ENCODE results near the gene TBCD.

DNA sequence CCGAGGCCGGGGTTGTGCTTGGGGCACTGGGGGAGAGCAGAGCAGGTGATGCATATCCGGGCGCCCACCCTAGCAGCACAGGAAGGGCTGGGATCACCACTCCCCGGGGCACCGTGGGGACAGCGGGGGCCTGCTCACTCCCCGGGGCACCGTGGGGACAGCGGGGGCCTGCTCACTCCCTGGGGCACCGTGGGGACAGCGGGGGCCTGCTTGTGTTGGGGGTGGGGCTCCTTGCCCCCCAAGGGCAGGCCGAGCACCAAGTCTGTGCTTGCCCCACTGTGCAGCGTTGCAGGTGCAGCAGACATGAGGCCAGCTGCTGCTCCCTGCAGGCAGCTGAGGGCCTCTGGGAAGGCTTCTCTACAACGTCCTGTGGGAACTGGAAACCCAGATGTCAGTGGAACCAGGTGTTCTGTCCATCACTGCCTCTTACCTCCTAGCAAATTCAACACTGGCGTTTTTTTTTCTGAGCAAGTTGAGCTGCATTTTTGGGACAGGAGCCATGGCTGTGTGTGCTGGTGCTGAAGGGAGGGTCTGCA lies 112.9 kb downstream of the TBCD start:
- TF ChIP-seq, protein P1, sequence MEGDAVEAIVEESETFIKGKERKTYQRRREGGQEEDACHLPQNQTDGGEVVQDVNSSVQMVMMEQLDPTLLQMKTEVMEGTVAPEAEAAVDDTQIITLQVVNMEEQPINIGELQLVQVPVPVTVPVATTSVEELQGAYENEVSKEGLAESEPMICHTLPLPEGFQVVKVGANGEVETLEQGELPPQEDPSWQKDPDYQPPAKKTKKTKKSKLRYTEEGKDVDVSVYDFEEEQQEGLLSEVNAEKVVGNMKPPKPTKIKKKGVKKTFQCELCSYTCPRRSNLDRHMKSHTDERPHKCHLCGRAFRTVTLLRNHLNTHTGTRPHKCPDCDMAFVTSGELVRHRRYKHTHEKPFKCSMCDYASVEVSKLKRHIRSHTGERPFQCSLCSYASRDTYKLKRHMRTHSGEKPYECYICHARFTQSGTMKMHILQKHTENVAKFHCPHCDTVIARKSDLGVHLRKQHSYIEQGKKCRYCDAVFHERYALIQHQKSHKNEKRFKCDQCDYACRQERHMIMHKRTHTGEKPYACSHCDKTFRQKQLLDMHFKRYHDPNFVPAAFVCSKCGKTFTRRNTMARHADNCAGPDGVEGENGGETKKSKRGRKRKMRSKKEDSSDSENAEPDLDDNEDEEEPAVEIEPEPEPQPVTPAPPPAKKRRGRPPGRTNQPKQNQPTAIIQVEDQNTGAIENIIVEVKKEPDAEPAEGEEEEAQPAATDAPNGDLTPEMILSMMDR (IDR thresholded peaks at IDR 0.05; ENCODE audit: insufficient read depth, low read length, poor library complexity, severe bottlenecking), result no peak
- TF ChIP-seq EZH2phosphoT487 (conservative IDR thresholded peaks at IDR 0.05; ENCODE audit: low read length), result no peak
